HepG2 (cell line): Measurements from ENCODE around the gene TMTC2. TPM values are rescaled to one million over a fixed set of nuclear protein-coding genes. Genes with fewer than 3 reads are reported as not detected.
A peak's percentile ranks its signal among the peaks of the same experiment; 100 is the strongest.

Source experiments
- CAMTA2 ChIP-seq: sonication (generic); formaldehyde crosslinking; IDR thresholded peaks from 2 replicates; pipeline ENCODE4 v1.4.0; 2020; ENCODE audit warnings: mild to moderate bottlenecking, missing genetic modification reagents, borderline replicate concordance
- CC2D1A ChIP-seq: sonication (generic); formaldehyde crosslinking; IDR thresholded peaks from 2 replicates; pipeline ENCODE4 v1.8.1; 2023; ENCODE audit warnings: mild to moderate bottlenecking, missing genetic modification reagents
- CREB3 ChIP-seq: sonication (generic); formaldehyde crosslinking; IDR thresholded peaks from 2 replicates; pipeline ENCODE4 v1.5.0; 2020; ENCODE audit warnings: missing genetic modification reagents
- GATAD2A ChIP-seq: IDR thresholded peaks from 2 replicates; pipeline ENCODE4 v1.6.1; 2016
- HOXA3 ChIP-seq: sonication (generic); formaldehyde crosslinking; IDR thresholded peaks from 2 replicates; pipeline ENCODE4 v1.5.0; 2020; ENCODE audit warnings: missing genetic modification reagents
- HOXA9 ChIP-seq: sonication (generic); formaldehyde crosslinking; IDR thresholded peaks from 2 replicates; pipeline ENCODE4 v1.8.1; 2022; ENCODE audit warnings: missing genetic modification reagents, mild to moderate bottlenecking, moderate library complexity, borderline replicate concordance
- KAT8 ChIP-seq: IDR thresholded peaks from 2 replicates; pipeline ENCODE4 v1.6.1; 2016; ENCODE audit warnings: missing genetic modification reagents, missing compliant biosample characterization
- LCORL ChIP-seq, 2 experiments: fragments of 450-650 bp in 1 of 2; sonication (generic) in 1 of 2; formaldehyde crosslinking in 1 of 2; IDR thresholded peaks; 2 replicates each; pipeline versions ENCODE4 v1.5.0 to v1.6.1; 2017 to 2020; ENCODE audit warnings: antibody characterized with exemption in 1 of 2, missing genetic modification reagents in 1 of 2
- MXD3 ChIP-seq: IDR thresholded peaks from 2 replicates; pipeline ENCODE4 v1.6.1; 2016; ENCODE audit warnings: mild to moderate bottlenecking, missing biosample characterization, missing genetic modification reagents
- MXI1 ChIP-seq: IDR thresholded peaks from 3 replicates; pipeline ENCODE4 v1.6.1; 2012; ENCODE audit warnings: low read depth, low read length, inconsistent platforms, borderline replicate concordance
- PAWR ChIP-seq: sonication (generic); formaldehyde crosslinking; IDR thresholded peaks from 2 replicates; pipeline ENCODE4 v1.4.0; 2020; ENCODE audit warnings: missing genetic modification reagents, mild to moderate bottlenecking, borderline replicate concordance
- PAXIP1 ChIP-seq: sonication (generic); formaldehyde crosslinking; conservative IDR thresholded peaks from 2 replicates; pipeline ENCODE4 v1.4.0; 2020; ENCODE audit warnings: mild to moderate bottlenecking, missing genetic modification reagents, moderate library complexity
- PRMT3 ChIP-seq: sonication (generic); formaldehyde crosslinking; IDR thresholded peaks from 2 replicates; pipeline ENCODE4 v1.8.1; 2022; ENCODE audit warnings: low read depth, mild to moderate bottlenecking, moderate library complexity, missing genetic modification reagents, borderline replicate concordance
- REPIN1 ChIP-seq: sonication (generic); formaldehyde crosslinking; IDR thresholded peaks from 2 replicates; pipeline ENCODE4 v1.8.0; 2022; ENCODE audit warnings: missing genetic modification reagents, low read depth, mild to moderate bottlenecking, borderline replicate concordance
- SOX5 ChIP-seq: IDR thresholded peaks from 2 replicates; pipeline ENCODE4 v1.6.1; 2016; ENCODE audit warnings: borderline replicate concordance
- TEAD3 ChIP-seq: optimal IDR thresholded peaks from 2 replicates; pipeline ENCODE3; 2016; ENCODE audit warnings: borderline replicate concordance
- TERF1 ChIP-seq: sonication (generic); formaldehyde crosslinking; IDR thresholded peaks from 2 replicates; pipeline ENCODE4 v1.8.0; 2022; ENCODE audit warnings: mild to moderate bottlenecking, missing genetic modification reagents, moderate library complexity
- THYN1 ChIP-seq: sonication (generic); formaldehyde crosslinking; IDR thresholded peaks from 2 replicates; pipeline ENCODE4 v1.8.1; 2023; ENCODE audit warnings: low read depth, mild to moderate bottlenecking, moderate library complexity, missing genetic modification reagents, borderline replicate concordance
- ZBTB44 ChIP-seq: sonication (generic); formaldehyde crosslinking; IDR thresholded peaks from 2 replicates; pipeline ENCODE4 v1.4.0; 2020; ENCODE audit warnings: missing genetic modification reagents
- ZNF224 ChIP-seq: sonication (generic); formaldehyde crosslinking; IDR thresholded peaks from 2 replicates; pipeline ENCODE4 v1.5.0; 2020; ENCODE audit warnings: mild to moderate bottlenecking, missing genetic modification reagents
- ZNF331 ChIP-seq: sonication (generic); formaldehyde crosslinking; IDR thresholded peaks from 2 replicates; pipeline ENCODE4 v1.4.0; 2020; ENCODE audit warnings: missing genetic modification reagents
- ZNF510 ChIP-seq: sonication (generic); formaldehyde crosslinking; IDR thresholded peaks from 2 replicates; pipeline ENCODE4 v1.4.0; 2020; ENCODE audit warnings: low read depth, mild to moderate bottlenecking, missing genetic modification reagents
- ZNF724P ChIP-seq: sonication (generic); formaldehyde crosslinking; IDR thresholded peaks from 2 replicates; pipeline ENCODE4 v1.8.0; 2022; ENCODE audit warnings: missing genetic modification reagents, borderline replicate concordance
- ZNF768 ChIP-seq: sonication (generic); formaldehyde crosslinking; IDR thresholded peaks from 2 replicates; pipeline ENCODE4 v1.4.0; 2020; ENCODE audit warnings: missing genetic modification reagents
- polyA plus RNA-seq, 8 experiments: library from polyadenylated mRNA; depleted of rRNA in 3 of 8; stranded (reverse) in 7 of 8; unstranded in 1 of 8; fragments of >200 nt; fragmentation: Illumina TruSeq in 4 of 8; extraction: Trizol in 4 of 8; gene quantifications; 2 replicates each; pipeline versions ENCODE4 v1.2.1 to v1.2.3, GENCODE V29; 2011 to 2016; ENCODE audit warnings: low read depth in 4 of 8, missing spikeins in 1 of 8, mixed read lengths in 1 of 8; ENCODE audit not compliant: insufficient read depth in 1 of 8
- total RNA-seq, 5 experiments: library from RNA; depleted of rRNA; stranded (reverse); fragments of >200 nt; fragmentation: Illumina TruSeq; extraction: Trizol; gene quantifications; 2 replicates each; pipeline ENCODE4 v1.2.3, GENCODE V29; 2016; ENCODE audit warnings: low read depth in 1 of 5

Gene TMTC2
- total and polyA plus RNA-seq, 2 of the 13 experiments (the other 11 are each of a cell fraction or from before 2014, with no cell fraction given): 0.55 to 0.63 TPM

- TF ChIP-seq LCORL (IDR thresholded peaks at IDR 0.05) (no peak), LCORL (CRISPR knock-in tag; IDR thresholded peaks at IDR 0.05) (0 out of 2 replicates have a peak, but pooled peaks have one; percentile 32), ZBTB44 (CRISPR knock-in tag) (no peak), TERF1 (CRISPR knock-in tag) (no peak), CAMTA2 (CRISPR knock-in tag) (no peak), PRMT3 (CRISPR knock-in tag) (no peak), ZNF224 (CRISPR knock-in tag) (no peak), KAT8 (CRISPR knock-in tag) (peak; percentile 49; the same call in 1 of the 2 replicates), CC2D1A (no peak), HOXA3 (no peak), ZNF510 (no peak), SOX5 (CRISPR knock-in tag) (peak; percentile 15; the same call in 1 of the 2 replicates), REPIN1 (0 out of 2 replicates have a peak, but pooled peaks have one; percentile 31), ZNF331 (peak; percentile 86; the same call in 1 of the 2 replicates), PAXIP1 (CRISPR knock-in tag) (0 out of 2 replicates have a peak, but pooled peaks have one; percentile 15), ZNF768 (peak; percentile 54; the same call in 1 of the 2 replicates), HOXA9 (CRISPR knock-in tag) (no peak), ZNF724P (CRISPR knock-in tag) (no peak), CREB3 (CRISPR knock-in tag) (no peak), MXD3 (CRISPR knock-in tag) (no peak), MXI1 (peak; percentile 56; the same call in 1 of the 3 replicates), GATAD2A (CRISPR knock-in tag) (peak; percentile 64), PAWR (no peak), THYN1 (no peak), TEAD3 (CRISPR knock-in tag) (peak; percentile 59)
Measured at GRCh38 chr12:82685790-82686167, 927 bp upstream of the TMTC2 start (continued).
